ENCODE measurements around the gene CELF2. TPM values are rescaled to one million over a fixed set of nuclear protein-coding genes. Genes with fewer than 3 reads are reported as not detected.

Gene CELF2
- total RNA-seq, 2 experiments from 2014 or later, result 179 to 182 TPM

GRCh38 chr10:11325817-11326216, 308.1 kb downstream of the CELF2 start:
- Mint-ChIP-seq H3K36me3 (ENCODE audit: low read depth) (peaks cover 88% of the 10 kb centered on the region), H3K27me3 (ENCODE audit: low read depth) (no peaks in the 10 kb centered on the region), H3K9me3 (ENCODE audit: insufficient read depth) (no peaks in the 10 kb centered on the region), H3K4me1 (ENCODE audit: low read depth) (peaks cover 16% of the 10 kb centered on the region), H3K4me3 (no peak overlapping the region), H3K27ac (peak overlapping the region; percentile 6)
- no peak for ATAC-seq
- ChIA-PET CTCF (no interaction called here), POLR2A (interaction anchor here (0.8 kb wide), 1 partner anchor 9 kb away, joined by 3 read pairs; no protein-coding TSS in a partner anchor)
- no peak for DNase-seq

GRCh38 chr10:11326241-11326640, 308.6 kb downstream of the CELF2 start:
- DNase-seq (no peak), ATAC-seq (no peak)
- H3K4me3 Mint-ChIP-seq, result no peak overlapping the region
- no peaks in the 10 kb centered on the region for H3K27me3 Mint-ChIP-seq (ENCODE audit: low read depth)
- H3K4me1 Mint-ChIP-seq (ENCODE audit: low read depth), result peaks cover 13% of the 10 kb centered on the region
- no peak overlapping the region for H3K27ac Mint-ChIP-seq
- ChIA-PET CTCF (no interaction called here), POLR2A (interaction anchor here (0.8 kb wide), 1 partner anchor 9 kb away, joined by 3 read pairs; no protein-coding TSS in a partner anchor)
- peaks cover 84% of the 10 kb centered on the region for H3K36me3 Mint-ChIP-seq (ENCODE audit: low read depth)
- no peaks in the 10 kb centered on the region for H3K9me3 Mint-ChIP-seq (ENCODE audit: insufficient read depth)

GRCh38 chr10:11326913-11327616, 309.4 kb downstream of the CELF2 start:
- Mint-ChIP-seq H3K27me3 (ENCODE audit: low read depth) (no peaks in the 10 kb centered on the region), H3K4me1 (ENCODE audit: low read depth) (peaks cover 14% of the 10 kb centered on the region), H3K4me3 (no peak overlapping the region), H3K36me3 (ENCODE audit: low read depth) (peaks cover 82% of the 10 kb centered on the region), H3K27ac (peak overlapping the region; percentile 28), H3K9me3 (ENCODE audit: insufficient read depth) (no peaks in the 10 kb centered on the region)
- ChIA-PET POLR2A (no interaction called here), CTCF (interaction anchor here (1.5 kb wide), 1 partner anchor 8 kb away, joined by 4 read pairs; no protein-coding TSS in a partner anchor)
- ATAC-seq (no peak), DNase-seq (no peak)

GRCh38 chr10:11328264-11329061, 310.8 kb downstream of the CELF2 start:
- POLR2A ChIA-PET, result no interaction called here
- no peak for DNase-seq
- peaks cover 22% of the 10 kb centered on the region for H3K4me1 Mint-ChIP-seq (ENCODE audit: low read depth)
- no peaks in the 10 kb centered on the region for H3K27me3 Mint-ChIP-seq (ENCODE audit: low read depth)
- H3K4me3 Mint-ChIP-seq, result no peak overlapping the region
- H3K36me3 Mint-ChIP-seq (ENCODE audit: low read depth), result peaks cover 81% of the 10 kb centered on the region
- peak overlapping the region; percentile 25 for H3K27ac Mint-ChIP-seq
- CTCF ChIA-PET, result interaction anchor here (1.4 to 1.5 kb wide), 2 partner anchors 9 to 138 kb away, joined by 3 to 4 read pairs; no protein-coding TSS in a partner anchor
- no peaks in the 10 kb centered on the region for H3K9me3 Mint-ChIP-seq (ENCODE audit: insufficient read depth)
- ATAC-seq, result no peak

- Mint-ChIP-seq H3K27ac (no peak overlapping the region), H3K4me3 (no peak overlapping the region), H3K4me1 (ENCODE audit: low read depth) (peaks cover 22% of the 10 kb centered on the region), H3K36me3 (ENCODE audit: low read depth) (peaks cover 79% of the 10 kb centered on the region), H3K9me3 (ENCODE audit: insufficient read depth) (no peaks in the 10 kb centered on the region), H3K27me3 (ENCODE audit: low read depth) (no peaks in the 10 kb centered on the region)
- DNase-seq, result no peak
- no peak for ATAC-seq
- ChIA-PET CTCF (interaction anchor here (1.4 kb wide), 1 partner anchor 137 kb away, joined by 3 read pairs; no protein-coding TSS in a partner anchor), POLR2A (no interaction called here)
Observed at GRCh38 chr10:11329062-11329673, 311.5 kb downstream of the CELF2 start.

DNA sequence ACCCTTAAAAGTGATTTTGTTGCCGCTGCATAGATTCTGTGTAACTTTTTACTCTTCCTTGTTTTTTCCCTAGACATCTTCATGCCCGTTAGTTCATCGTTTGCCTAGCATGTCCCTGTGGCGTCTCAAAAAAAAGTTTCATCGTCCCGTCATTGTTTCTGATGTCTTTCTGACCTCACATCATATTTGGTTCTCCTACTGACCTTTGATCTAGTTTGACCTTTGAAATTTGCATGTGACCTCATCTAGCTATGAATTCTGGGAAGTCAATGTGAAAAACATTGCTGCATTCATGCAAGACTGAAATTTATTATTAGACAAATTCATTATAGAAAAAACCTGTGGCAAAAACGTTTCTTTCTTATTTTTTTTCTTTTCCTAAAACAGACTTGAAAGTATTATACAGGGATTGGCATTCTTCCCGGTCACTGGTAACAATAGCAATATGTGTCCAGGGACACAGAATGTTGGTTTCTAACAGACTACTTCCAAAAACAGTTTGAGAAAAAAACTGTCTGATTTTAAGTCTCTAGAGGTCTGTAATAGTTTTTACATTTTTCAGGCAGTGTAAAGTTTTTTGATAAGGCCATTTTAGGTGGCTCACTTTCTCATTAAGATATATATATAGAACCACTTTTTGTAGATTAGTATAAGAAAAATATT, 312.8 kb downstream of the CELF2 start:
- Mint-ChIP-seq H3K27me3 (ENCODE audit: low read depth) (no peaks in the 10 kb centered on the region), H3K36me3 (ENCODE audit: low read depth) (peaks cover 78% of the 10 kb centered on the region), H3K4me3 (no peak overlapping the region), H3K4me1 (ENCODE audit: low read depth) (peaks cover 27% of the 10 kb centered on the region), H3K9me3 (ENCODE audit: insufficient read depth) (no peaks in the 10 kb centered on the region), H3K27ac (no peak overlapping the region)
- no peak for ATAC-seq
- ChIA-PET CTCF (no interaction called here), POLR2A (no interaction called here)
- no peak for DNase-seq

GRCh38 chr10:11331046-11331577, 313.4 kb downstream of the CELF2 start:
- ChIA-PET POLR2A (no interaction called here), CTCF (no interaction called here)
- Mint-ChIP-seq H3K9me3 (ENCODE audit: insufficient read depth) (no peaks in the 10 kb centered on the region), H3K27ac (no peak overlapping the region), H3K36me3 (ENCODE audit: low read depth) (peaks cover 74% of the 10 kb centered on the region), H3K4me1 (ENCODE audit: low read depth) (peaks cover 27% of the 10 kb centered on the region), H3K27me3 (ENCODE audit: low read depth) (no peaks in the 10 kb centered on the region), H3K4me3 (no peak overlapping the region)
- ATAC-seq, result no peak
- no peak for DNase-seq

- peaks cover 71% of the 10 kb centered on the region for H3K36me3 Mint-ChIP-seq (ENCODE audit: low read depth)
- H3K27me3 Mint-ChIP-seq (ENCODE audit: low read depth), result no peaks in the 10 kb centered on the region
Observed at GRCh38 chr10:11331726-11332125, 314.1 kb downstream of the CELF2 start.

GRCh38 chr10:11332846-11333245, 315.2 kb downstream of the CELF2 start:
- ChIA-PET CTCF (no interaction called here), POLR2A (no interaction called here)
- Mint-ChIP-seq H3K36me3 (ENCODE audit: low read depth) (peaks cover 62% of the 10 kb centered on the region), H3K9me3 (ENCODE audit: insufficient read depth) (no peaks in the 10 kb centered on the region), H3K27ac (peak overlapping the region; percentile 27), H3K27me3 (ENCODE audit: low read depth) (no peaks in the 10 kb centered on the region), H3K4me3 (no peak overlapping the region), H3K4me1 (ENCODE audit: low read depth) (peaks cover 25% of the 10 kb centered on the region)
- DNase-seq (no peak), ATAC-seq (no peak)

More at GRCh38 chr10:11331726-11332125, 314.1 kb downstream of the CELF2 start:
- Mint-ChIP-seq H3K9me3 (ENCODE audit: insufficient read depth) (no peaks in the 10 kb centered on the region), H3K4me1 (ENCODE audit: low read depth) (peaks cover 27% of the 10 kb centered on the region), H3K27ac (no peak overlapping the region), H3K4me3 (no peak overlapping the region)
- ChIA-PET POLR2A (no interaction called here), CTCF (no interaction called here)
- ATAC-seq (no peak), DNase-seq (no peak)

DNA sequence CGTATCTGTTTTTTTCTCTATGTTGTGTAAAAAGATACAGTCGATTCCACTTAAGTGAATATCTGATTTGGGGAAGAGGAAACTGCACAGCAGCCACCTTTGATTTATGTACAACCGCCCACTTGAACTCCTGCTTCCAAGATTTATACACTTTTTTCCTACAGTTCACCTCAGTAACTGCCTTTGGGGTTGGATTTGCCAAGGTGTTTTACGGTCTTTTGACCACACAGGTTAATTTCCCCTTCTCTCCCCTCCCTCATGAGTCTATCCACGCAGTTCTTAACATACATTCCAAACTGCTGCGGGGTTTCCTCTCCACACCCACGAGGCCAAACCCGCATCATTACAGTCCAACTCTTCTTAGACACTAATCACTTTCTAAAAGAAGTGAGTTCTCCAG, 316.8 kb downstream of the CELF2 start:
- Mint-ChIP-seq H3K4me1 (ENCODE audit: low read depth) (peaks cover 21% of the 10 kb centered on the region), H3K36me3 (ENCODE audit: low read depth) (peaks cover 51% of the 10 kb centered on the region), H3K9me3 (ENCODE audit: insufficient read depth) (no peaks in the 10 kb centered on the region), H3K27ac (no peak overlapping the region), H3K27me3 (ENCODE audit: low read depth) (no peaks in the 10 kb centered on the region), H3K4me3 (no peak overlapping the region)
- DNase-seq, result no peak
- ChIA-PET CTCF (no interaction called here), POLR2A (interaction anchor here (0.9 kb wide), 1 partner anchor 8 kb away, joined by 3 read pairs; no protein-coding TSS in a partner anchor)
- no peak for ATAC-seq

DNA sequence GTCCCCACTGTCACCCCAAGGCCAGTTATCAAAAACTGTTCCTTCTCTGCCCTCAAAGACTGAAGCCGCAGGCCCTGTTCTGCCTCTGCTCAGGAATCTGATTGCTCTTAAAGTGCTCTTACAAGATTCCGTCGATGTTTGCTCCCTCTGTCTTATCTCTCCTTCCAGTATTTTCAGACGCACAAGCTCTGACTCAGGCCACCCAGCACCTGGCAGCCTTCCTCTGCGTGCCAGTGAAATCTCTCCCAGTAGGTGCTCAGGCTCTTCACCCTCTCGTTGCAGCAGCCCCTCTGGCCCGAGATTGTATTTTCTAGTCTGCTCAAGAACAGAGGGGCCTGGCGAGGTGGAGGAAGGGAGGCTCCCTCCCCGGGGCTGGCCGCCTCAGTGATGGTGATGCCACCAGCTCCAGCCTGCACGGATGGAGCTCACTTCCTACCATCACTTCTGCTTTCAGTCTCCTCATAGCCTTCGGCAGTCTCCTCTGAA, 317.5 kb downstream of the CELF2 start:
- Mint-ChIP-seq H3K4me1 (ENCODE audit: low read depth) (peaks cover 17% of the 10 kb centered on the region), H3K36me3 (ENCODE audit: low read depth) (peaks cover 46% of the 10 kb centered on the region), H3K27me3 (ENCODE audit: low read depth) (no peaks in the 10 kb centered on the region), H3K9me3 (ENCODE audit: insufficient read depth) (no peaks in the 10 kb centered on the region), H3K27ac (peak overlapping the region; percentile 21), H3K4me3 (no peak overlapping the region)
- ChIA-PET CTCF (no interaction called here), POLR2A (interaction anchor here (0.6 to 0.9 kb wide), 2 partner anchors 9 to 11 kb away, joined by 3 read pairs; no protein-coding TSS in a partner anchor)
- DNase-seq (no peak), ATAC-seq (no peak)
